H9 (cell line): ENCODE measurements around the gene FGF11. TPM values are rescaled to one million over a fixed set of nuclear protein-coding genes. Genes with fewer than 3 reads are reported as not detected.

Source experiments
- DNase-seq: peaks from one replicate; pipeline ENCODE4 v3.0.0-alpha.2; 2017
- H2AFZ ChIP-seq: one replicate; pipeline ENCODE4 v1.6.1; 2013; ENCODE audit warnings: mild to moderate bottlenecking, low read length, control low read depth, moderate library complexity
- H2AK5ac ChIP-seq: 2 replicates; pipeline ENCODE4 v1.6.1; 2013; ENCODE audit warnings: low read length, control low read depth, mixed read lengths; ENCODE audit not compliant: insufficient read length
- H2BK120ac ChIP-seq: one replicate; pipeline ENCODE4 v1.6.1; 2013; ENCODE audit warnings: low read depth, mild to moderate bottlenecking, low read length, control low read depth, inconsistent platforms; ENCODE audit not compliant: poor library complexity, severe bottlenecking
- H2BK12ac ChIP-seq: 2 replicates; pipeline ENCODE4 v1.6.1; 2013; ENCODE audit warnings: low read length, control low read depth, mixed read lengths, low read depth; ENCODE audit not compliant: insufficient read length
- H2BK15ac ChIP-seq: 2 replicates; pipeline ENCODE4 v1.6.1; 2013; ENCODE audit warnings: low read depth, low read length, control low read depth
- H2BK20ac ChIP-seq: one replicate; pipeline ENCODE4 v1.6.1; 2013; ENCODE audit warnings: low read depth, mild to moderate bottlenecking, low read length, control low read depth, inconsistent platforms; ENCODE audit not compliant: poor library complexity, severe bottlenecking
- H2BK5ac ChIP-seq: 2 replicates; pipeline ENCODE4 v1.6.1; 2013; ENCODE audit warnings: low read length, control low read depth, mixed read lengths; ENCODE audit not compliant: insufficient read length
- H3K14ac ChIP-seq: 2 replicates; pipeline ENCODE4 v1.6.1; 2013; ENCODE audit warnings: low read length, control low read depth; ENCODE audit not compliant: insufficient read depth
- H3K18ac ChIP-seq: 2 replicates; pipeline ENCODE4 v1.6.1; 2013; ENCODE audit warnings: low read depth, mild to moderate bottlenecking, mixed read lengths, low read length, control low read depth; ENCODE audit not compliant: insufficient read length
- H3K23ac ChIP-seq: 2 replicates; pipeline ENCODE4 v1.6.1; 2013; ENCODE audit warnings: low read length, control low read depth, mixed read lengths, low read depth; ENCODE audit not compliant: insufficient read length
- H3K23me2 ChIP-seq: 2 replicates; pipeline ENCODE4 v1.6.1; 2013; ENCODE audit warnings: low read depth, mild to moderate bottlenecking, mixed read lengths, low read length, control low read depth; ENCODE audit not compliant: insufficient read length, poor library complexity, severe bottlenecking
- H3K27ac ChIP-seq: 2 replicates; pipeline ENCODE4 v1.5.1; 2013; ENCODE audit warnings: low read length, control low read depth, mixed read lengths, low read depth; ENCODE audit not compliant: insufficient read length
- H3K27me3 ChIP-seq: 2 replicates; pipeline ENCODE4 v1.6.1; 2013; ENCODE audit warnings: low read length, control low read depth, inconsistent platforms; ENCODE audit not compliant: insufficient read depth
- H3K4ac ChIP-seq: 2 replicates; pipeline ENCODE4 v1.6.1; 2013; ENCODE audit warnings: low read depth, mild to moderate bottlenecking, control low read depth, inconsistent platforms, low read length, moderate library complexity
- H3K4me1 ChIP-seq: 2 replicates; pipeline ENCODE4 v1.6.1; 2013; ENCODE audit warnings: low read length, control low read depth, inconsistent platforms; ENCODE audit not compliant: insufficient read depth
- H3K4me2 ChIP-seq: 2 replicates; pipeline ENCODE4 v1.6.1; 2013; ENCODE audit warnings: low read length, control low read depth, mixed read lengths; ENCODE audit not compliant: insufficient read length, insufficient read depth
- H3K56ac ChIP-seq: 2 replicates; pipeline ENCODE4 v1.6.1; 2013; ENCODE audit warnings: low read depth, mild to moderate bottlenecking, mixed read lengths, low read length, control low read depth; ENCODE audit not compliant: insufficient read length
- H3K79me1 ChIP-seq: 2 replicates; pipeline ENCODE4 v1.6.1; 2013; ENCODE audit warnings: low read depth, mild to moderate bottlenecking, moderate library complexity, low read length, control low read depth, inconsistent platforms; ENCODE audit not compliant: insufficient read depth, poor library complexity, severe bottlenecking
- H3K79me2 ChIP-seq: 2 replicates; pipeline ENCODE4 v1.6.1; 2013; ENCODE audit warnings: low read length, control low read depth, inconsistent platforms; ENCODE audit not compliant: insufficient read depth
- H3K9ac ChIP-seq: 2 replicates; pipeline ENCODE4 v1.6.1; 2013; ENCODE audit warnings: low read length, control low read depth, mixed read lengths; ENCODE audit not compliant: insufficient read length; ENCODE audit errors: extremely low read depth
- H3K9me3 ChIP-seq: one replicate; pipeline ENCODE4 v1.6.1; 2013; ENCODE audit warnings: low read depth, low read length, inconsistent platforms; ENCODE audit not compliant: control insufficient read depth
- H3T11ph ChIP-seq: one replicate; pipeline ENCODE4 v1.6.1; 2013; ENCODE audit warnings: mild to moderate bottlenecking, low read length, control low read depth, inconsistent platforms
- H4K20me1 ChIP-seq: one replicate; pipeline ENCODE4 v1.6.1; 2013; ENCODE audit not compliant: control insufficient read depth, insufficient read length, insufficient read depth
- H4K5ac ChIP-seq: 2 replicates; pipeline ENCODE4 v1.6.1; 2013; ENCODE audit warnings: low read depth, mild to moderate bottlenecking, mixed read lengths, low read length, control low read depth; ENCODE audit not compliant: insufficient read length
- H4K8ac ChIP-seq: replicated peaks from 2 replicates; pipeline ENCODE4 v1.6.1; 2013; ENCODE audit warnings: low read length, control low read depth, mixed read lengths, low read depth; ENCODE audit not compliant: insufficient read length
- H4K91ac ChIP-seq: 2 replicates; pipeline ENCODE4 v1.6.1; 2013; ENCODE audit warnings: low read depth, mild to moderate bottlenecking, moderate library complexity, mixed read lengths, low read length, control low read depth; ENCODE audit not compliant: insufficient read length
- H3K27ac Mint-ChIP-seq, 3 experiments: 2 replicates in 2 of 3; 3 replicates in 1 of 3; pipeline ENCODE4 v1.8.0; 2020 to 2021; ENCODE audit warnings: mixed read lengths in 3 of 3, mild to moderate bottlenecking in 1 of 3, moderate library complexity in 1 of 3
- H3K27me3 Mint-ChIP-seq: 2 replicates; pipeline ENCODE4 v1.8.0; 2021; ENCODE audit warnings: low read depth, mild to moderate bottlenecking, moderate library complexity, mixed read lengths
- H3K36me3 Mint-ChIP-seq, 3 experiments: 2 replicates in 2 of 3; 3 replicates in 1 of 3; pipeline ENCODE4 v1.8.0; 2020 to 2021; ENCODE audit warnings: low read depth in 3 of 3, mixed read lengths in 3 of 3; ENCODE audit not compliant: insufficient read depth in 1 of 3
- H3K4me1 Mint-ChIP-seq, 2 experiments: 2 replicates each; pipeline ENCODE4 v1.8.0; 2020; ENCODE audit warnings: mixed read lengths in 2 of 2
- H3K4me3 Mint-ChIP-seq, 2 experiments: 2 replicates in 1 of 2; 3 replicates in 1 of 2; pipeline ENCODE4 v1.8.0; 2020 to 2021; ENCODE audit warnings: mild to moderate bottlenecking in 2 of 2, mixed read lengths in 2 of 2, moderate library complexity in 1 of 2
- H3K9me3 Mint-ChIP-seq, 2 experiments: 2 replicates in 1 of 2; 3 replicates in 1 of 2; pipeline ENCODE4 v1.8.0; 2020; ENCODE audit warnings: mild to moderate bottlenecking in 2 of 2, mixed read lengths in 2 of 2, moderate library complexity in 1 of 2
- CTCF ChIP-seq: fragments of 200-600 bp; sonication (generic); conservative IDR thresholded peaks from 3 replicates; pipeline ENCODE4 v1.8.0; 2021; ENCODE audit warnings: antibody characterized with exemption, mild to moderate bottlenecking
- WGBS: extraction: QIAGEN DNeasy Blood & Tissue Kit; methylation state at CpG from one replicate; pipeline ENCODE4 v1.1.7; 2013; ENCODE audit warnings: missing lambda C conversion rate, low lambda C conversion rate, mixed read lengths; ENCODE audit not compliant: insufficient read length; ENCODE audit errors: extremely low coverage; 5-methylcytosine and 5-hydroxymethylcytosine counted together
- total RNA-seq: library from RNA; stranded (reverse); gene quantifications from 2 replicates; pipeline ENCODE4 v1.2.1, GENCODE V29; 2021

FGF11 gene
- total RNA-seq, 1 experiment from 2014 or later, result 15.2 TPM

DNA sequence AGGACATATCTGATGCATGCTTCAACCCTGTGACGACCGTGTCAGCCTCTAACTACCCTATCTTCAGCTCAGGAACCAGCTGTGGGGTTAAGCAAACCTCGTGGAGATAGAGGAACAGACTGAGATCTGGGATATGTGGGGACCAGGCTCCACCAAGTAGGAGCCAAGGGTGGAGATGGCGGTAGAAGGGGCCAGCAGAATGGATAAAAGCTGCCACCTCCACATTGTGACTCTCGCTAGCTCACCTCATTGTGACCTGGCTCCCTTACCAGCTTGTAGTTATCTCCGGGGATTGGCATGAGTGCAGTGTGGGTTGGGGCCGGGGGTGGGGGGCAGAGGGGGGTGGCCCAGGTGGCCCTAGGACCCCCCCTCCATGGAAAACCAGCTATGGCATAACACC, 14.0 kb upstream of the FGF11 start, which contains the start of gene SPEM2:
Gene SPEM2 (plus strand): TSS at position 301 of the 400 bp plus-strand sequence. CDS start 73 bp downstream, at position 374.
- Histone ChIP-seq H3K79me1 (no peaks in the 10 kb centered on the region), H3K4me2 (no peak within 1 kb of the TSS), H3K14ac (no peak within 1 kb of the TSS), H3K23me2 (no peaks in the 10 kb centered on the region), H3K9ac (no peak within 1 kb of the TSS), H2BK20ac (no peak within 1 kb of the TSS), H4K8ac (no peak within 1 kb of the TSS), H2AFZ (no peak within 1 kb of the TSS), H3K79me2 (no peaks in the 10 kb centered on the region), H4K20me1 (no peaks in the 10 kb centered on the region), H3K4me1 (no peaks in the 10 kb centered on the region), H3K27me3 (no peaks in the 10 kb centered on the region), H2BK5ac (no peak within 1 kb of the TSS), H4K91ac (no peak within 1 kb of the TSS), H3K27ac (no peak within 1 kb of the TSS), H3K4ac (no peak within 1 kb of the TSS), H2BK15ac (no peak within 1 kb of the TSS), H2BK12ac (no peak within 1 kb of the TSS), H3K9me3 (no peaks in the 10 kb centered on the region), H2BK120ac (no peak within 1 kb of the TSS), H3K23ac (no peak within 1 kb of the TSS), H3T11ph (no peak within 1 kb of the TSS), H3K18ac (no peak within 1 kb of the TSS), H4K5ac (no peak within 1 kb of the TSS), H2AK5ac (no peak within 1 kb of the TSS), H3K56ac (no peak within 1 kb of the TSS)
- TF ChIP-seq CTCF, result no peak
- no peak within 1 kb of the TSS for H3K4me3 Mint-ChIP-seq
- H3K27ac Mint-ChIP-seq, result no peak within 1 kb of the TSS; a peak in 1 of 7 replicates
- H3K36me3 Mint-ChIP-seq, result no peaks in the 10 kb centered on the region
- H3K27me3 Mint-ChIP-seq, result peaks cover 9% of the 10 kb centered on the region
- H3K9me3 Mint-ChIP-seq, result no peaks in the 10 kb centered on the region; a peak in 1 of 5 replicates
- H3K4me1 Mint-ChIP-seq, result peaks cover 0 to 6% of the 10 kb centered on the region in 2 experiments; a peak in 2 of 4 replicates
- no CpG with 5 or more reads among the region's 7 CpGs for WGBS
- DNase-seq, result no peak
